GM12891 (cell line): ENCODE data around the gene CNIH3.

Experiments
- PAX5 ChIP-seq: IDR thresholded peaks from 2 replicates; pipeline ENCODE4 v1.6.1; 2011; ENCODE audit warnings: low read length, moderate library complexity, mild to moderate bottlenecking; ENCODE audit not compliant: insufficient read depth, severe bottlenecking
- POLR2A ChIP-seq: IDR thresholded peaks from 2 replicates; pipeline ENCODE4 v1.6.1; 2011; ENCODE audit warnings: low read depth, low read length, control low read depth
- POLR2AphosphoS5 ChIP-seq: IDR thresholded peaks from 2 replicates; pipeline ENCODE4 v1.6.1; 2011; ENCODE audit warnings: low read depth, low read length, control low read depth

DNA sequence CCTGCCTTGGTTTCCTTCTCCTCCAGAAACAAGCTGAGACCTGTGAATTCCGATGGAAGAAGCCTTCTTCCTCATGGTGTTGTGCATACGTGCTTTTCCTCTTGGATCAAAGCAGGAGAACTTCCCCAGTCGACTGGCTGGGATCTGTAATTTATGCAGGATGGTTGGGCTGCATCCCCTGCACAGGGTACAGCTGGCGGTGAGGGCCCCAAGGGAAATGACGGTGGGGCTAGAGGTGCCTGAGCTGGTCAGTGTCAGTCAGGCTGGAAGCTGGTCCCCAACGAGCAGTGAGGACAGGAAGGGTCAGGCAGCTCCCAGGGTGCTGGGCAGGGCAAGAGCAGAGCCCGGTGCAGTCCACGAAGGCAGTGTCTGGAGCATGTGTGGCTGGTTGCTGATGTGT, 106.7 kb downstream of the CNIH3 start:
- TF ChIP-seq POLR2AphosphoS5 = no peak
- no peak for TF ChIP-seq POLR2A
- TF ChIP-seq PAX5 = no peak
